Activated CD8-positive, alpha-beta T cell treated with anti-CD3 and anti-CD28 coated beads for 36 hours (primary cell): ENCODE results near the gene STN1. TPM values are rescaled to one million over a fixed set of nuclear protein-coding genes. Genes with fewer than 3 reads are reported as not detected.

Experiments
- ATAC-seq: fragments of 200-7000 bp; cut with Tn5 transposase; one replicate; pipeline ENCODE4 v1.10.0; 2021; ENCODE audit warnings: mild to moderate bottlenecking, moderate library complexity
- CTCF ChIA-PET: fragments of 350-600 bp; sonication (Branson Sonifier 250); formaldehyde crosslinking; loops from one replicate; lab custom pipeline; 2021; ENCODE audit warnings: antibody characterized with exemption; lab: Charles Lee
- POLR2A ChIA-PET: fragments of 350-600 bp; sonication (Branson Sonifier 250); formaldehyde crosslinking; loops from one replicate; lab custom pipeline; 2021; ENCODE audit warnings: antibody characterized with exemption; lab: Charles Lee
- DNase-seq: peaks from one replicate; pipeline ENCODE4 v3.0.0-alpha.2; 2020
- H3K27ac Mint-ChIP-seq: one replicate; pipeline ENCODE4 v1.8.0; 2021; ENCODE audit warnings: mild to moderate bottlenecking, mixed read lengths
- H3K27me3 Mint-ChIP-seq: one replicate; pipeline ENCODE4 v1.8.0; 2021; ENCODE audit warnings: mixed read lengths
- H3K36me3 Mint-ChIP-seq: one replicate; pipeline ENCODE4 v1.8.0; 2021; ENCODE audit warnings: low read depth, mixed read lengths
- H3K4me1 Mint-ChIP-seq: one replicate; pipeline ENCODE4 v1.8.0; 2021; ENCODE audit warnings: low read depth, mixed read lengths
- H3K4me3 Mint-ChIP-seq: one replicate; pipeline ENCODE4 v1.8.0; 2021; ENCODE audit warnings: mild to moderate bottlenecking, moderate library complexity, mixed read lengths
- H3K9me3 Mint-ChIP-seq: one replicate; pipeline ENCODE4 v1.8.0; 2021; ENCODE audit warnings: mixed read lengths
- CTCF ChIP-seq: fragments of 200-600 bp; IDR thresholded peaks from one replicate; pipeline ENCODE4 v1.8.0; 2022; ENCODE audit warnings: antibody characterized with exemption, mild to moderate bottlenecking
- intact Hi-C: fragments of 100-400 bp; cut with micrococcal nuclease; formaldehyde crosslinking; loops from one replicate; pipeline ENCODE4 v1.10.0; 2022
- total RNA-seq, 2 experiments: library from RNA; stranded (reverse); gene quantifications; one replicate each; pipeline ENCODE4 v1.2.3, GENCODE V29; 2021

The STN1 gene
- total RNA-seq, 2 experiments from 2014 or later, result 32.1 to 32.4 TPM

DNA sequence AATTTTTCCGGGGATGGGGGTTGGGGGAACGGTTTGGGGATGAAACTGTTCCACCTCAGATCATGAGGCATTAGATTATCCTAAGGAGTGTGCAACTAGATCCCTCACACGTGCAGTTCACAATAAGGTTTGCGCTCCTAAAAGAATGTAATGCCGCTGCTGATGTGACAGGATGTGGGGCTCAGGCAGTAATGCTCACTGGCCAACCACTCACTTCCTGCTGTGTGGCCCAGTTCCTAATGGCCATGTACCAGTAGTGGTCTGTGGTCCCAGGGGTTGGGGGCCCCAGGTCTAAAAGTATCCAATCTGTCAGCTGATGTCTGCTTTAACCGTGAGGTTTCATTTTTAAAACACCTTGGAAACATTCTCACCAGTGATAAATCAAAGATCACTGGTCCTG, 2.2 kb downstream of the STN1 start:
- intact Hi-C loops, result loop anchor here (5.0 to 10.0 kb wide), 2 partner anchors 52 to 209 kb away; partner anchors contain the start of genes SFR1 and SLK
- Mint-ChIP-seq H3K4me3 (peak overlapping the region; percentile 92), H3K4me1 (peaks cover 50% of the 10 kb centered on the region), H3K27ac (peak overlapping the region; percentile 97), H3K36me3 (peaks cover 40% of the 10 kb centered on the region), H3K9me3 (peaks cover 8% of the 10 kb centered on the region), H3K27me3 (no peaks in the 10 kb centered on the region)
- DNase-seq (peak; percentile 65), ATAC-seq (no peak)
- TF ChIP-seq CTCF, result no peak
- CTCF ChIA-PET, result interaction anchor here (0.9 to 1.3 kb wide), 3 partner anchors 21 to 67 kb away, joined by 3 read pairs; no protein-coding TSS in a partner anchor
- POLR2A ChIA-PET, result interaction anchor here (2.5 kb wide), 1 partner anchor 206 kb away, joined by 11 read pairs; the partner anchor contains the start of gene SFR1

DNA sequence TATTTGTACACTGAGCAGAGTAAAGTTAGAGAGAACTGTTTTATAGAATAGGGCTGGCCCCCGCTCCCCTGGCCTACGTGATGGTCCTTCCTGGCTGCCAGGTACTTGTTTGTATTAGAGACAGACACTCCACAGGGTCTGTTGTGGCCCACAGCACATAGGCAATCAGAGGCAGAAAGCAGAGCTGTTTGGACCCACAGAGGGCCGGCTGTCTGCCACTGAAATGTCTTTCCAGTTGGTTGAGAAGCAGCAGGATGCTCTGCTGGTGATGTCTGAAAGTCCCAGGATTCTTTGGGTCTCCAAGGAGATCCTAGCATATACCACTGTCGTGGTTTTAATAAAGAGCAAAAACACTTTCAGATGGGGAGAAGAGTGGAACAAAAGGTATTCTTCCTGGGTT, 5.2 kb downstream of the STN1 start:
- TF ChIP-seq CTCF, result no peak
- peak overlapping the region; percentile 98 for H3K27ac Mint-ChIP-seq
- DNase-seq (no peak), ATAC-seq (no peak)
- peak overlapping the region; percentile 49 for H3K4me3 Mint-ChIP-seq
- no peaks in the 10 kb centered on the region for H3K27me3 Mint-ChIP-seq
- CTCF ChIA-PET, result interaction anchor here (1.9 kb wide), 1 partner anchor 209 kb away, joined by 6 read pairs; the partner anchor contains the start of gene SFR1
- peaks cover 8% of the 10 kb centered on the region for H3K9me3 Mint-ChIP-seq
- H3K36me3 Mint-ChIP-seq, result peaks cover 45% of the 10 kb centered on the region
- POLR2A ChIA-PET, result no interaction called here
- intact Hi-C loops, result loop anchor here (10.0 kb wide), 1 partner anchor 212 kb away; the partner anchor contains the start of gene SFR1
- peaks cover 69% of the 10 kb centered on the region for H3K4me1 Mint-ChIP-seq

GRCh38 chr10:103911021-103911459, 6.9 kb downstream of the STN1 start:
- ChIA-PET CTCF (interaction anchor here (0.9 kb wide), 1 partner anchor 16 kb away, joined by 3 read pairs; no protein-coding TSS in a partner anchor), POLR2A (interaction anchor here (0.5 to 2.2 kb wide), 8 partner anchors 9 to 1802 kb away, joined by 3 to 9 read pairs (median 4); partner anchors contain the start of genes GSTO1 and SFR1)
- DNase-seq (peak; percentile 54), ATAC-seq (peak; percentile 52)
- intact Hi-C loops, result loop anchor here (10.0 kb wide), 1 partner anchor 214 kb away; the partner anchor contains the start of gene SFR1
- H3K4me1 Mint-ChIP-seq, result peaks cover 73% of the 10 kb centered on the region
- H3K4me3 Mint-ChIP-seq, result peak overlapping the region; percentile 55
- H3K36me3 Mint-ChIP-seq, result peaks cover 41% of the 10 kb centered on the region
- H3K9me3 Mint-ChIP-seq, result peaks cover 8% of the 10 kb centered on the region
- TF ChIP-seq CTCF, result no peak
- H3K27me3 Mint-ChIP-seq, result no peaks in the 10 kb centered on the region
- peak overlapping the region; percentile 98 for H3K27ac Mint-ChIP-seq

DNA sequence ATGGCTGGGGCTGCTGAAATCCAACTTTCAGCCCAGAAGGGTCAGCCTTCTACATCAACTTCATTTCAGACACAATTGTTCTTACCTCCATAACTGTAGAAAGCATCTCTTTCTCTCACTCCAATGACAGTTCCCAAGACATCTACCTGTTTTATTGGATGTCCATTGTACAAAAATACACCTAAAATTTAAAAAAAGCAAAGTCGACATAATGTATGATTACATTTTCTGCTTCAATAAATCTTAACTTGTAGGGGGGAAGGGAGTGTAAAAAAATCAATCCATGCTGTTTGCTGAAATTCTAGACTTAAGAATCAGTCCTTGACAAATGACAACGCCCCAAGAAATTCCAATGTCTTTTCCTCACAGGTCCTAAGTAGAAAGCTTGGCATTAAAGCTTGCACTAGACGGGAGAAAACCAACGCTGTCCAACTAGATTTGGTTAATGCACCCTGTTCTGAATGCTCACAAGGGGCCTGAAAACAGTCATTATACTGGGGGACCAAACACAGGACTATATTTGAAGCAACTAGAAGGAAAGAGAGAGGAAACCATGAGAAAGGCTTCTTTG, 7.5 kb downstream of the STN1 start:
- Mint-ChIP-seq H3K4me1 (peaks cover 75% of the 10 kb centered on the region), H3K9me3 (peaks cover 8% of the 10 kb centered on the region), H3K36me3 (peaks cover 36% of the 10 kb centered on the region), H3K27ac (peak overlapping the region; percentile 98), H3K4me3 (peak overlapping the region; percentile 55), H3K27me3 (no peaks in the 10 kb centered on the region)
- ATAC-seq (peak; percentile 17), DNase-seq (no peak)
- ChIA-PET POLR2A (interaction anchor here (0.5 to 2.2 kb wide), 7 partner anchors 9 to 344 kb away, joined by 3 to 9 read pairs (median 4); partner anchors contain the start of genes GSTO1 and SFR1), CTCF (interaction anchor here (1.0 kb wide), 1 partner anchor 11 kb away, joined by 5 read pairs; no protein-coding TSS in a partner anchor)
- no peak for TF ChIP-seq CTCF
- intact Hi-C loops, result loop anchor here (10.0 kb wide), 1 partner anchor 214 kb away; the partner anchor contains the start of gene SFR1

- H3K36me3 Mint-ChIP-seq, result peaks cover 22% of the 10 kb centered on the region
- ATAC-seq (no peak), DNase-seq (no peak)
- H3K4me3 Mint-ChIP-seq, result peak overlapping the region; percentile 41
- ChIA-PET POLR2A (no interaction called here), CTCF (no interaction called here)
- H3K27me3 Mint-ChIP-seq, result no peaks in the 10 kb centered on the region
- H3K27ac Mint-ChIP-seq, result peak overlapping the region; percentile 65
- peaks cover 80% of the 10 kb centered on the region for H3K4me1 Mint-ChIP-seq
- no peaks in the 10 kb centered on the region for H3K9me3 Mint-ChIP-seq
- TF ChIP-seq CTCF, result no peak
- intact Hi-C loops, result no loop called here
These were observed 12.5 kb downstream of the STN1 start for GRCh38 chr10:103905441-103905840.
